ENCODE measurements around the gene LAMA2.

GRCh38 chr6:129473546-129473945, 590.6 kb downstream of the LAMA2 start:
- TF ChIP-seq POLR2A (IDR thresholded peaks at IDR 0.05; ENCODE audit: low read length) (no peak), GATA1 (IDR thresholded peaks at IDR 0.05; ENCODE audit: low read depth, low read length) (no peak)

Data from erythroblast (primary cell).